Measurements from ENCODE around the gene RNF220. TPM values are rescaled to one million over a fixed set of nuclear protein-coding genes. Genes with fewer than 3 reads are reported as not detected.

RNF220 gene
- total and polyA plus RNA-seq, 9 of the 15 experiments (the other 6 are each of a cell fraction or from before 2014, with no cell fraction given), result 5.1 to 117 (median 66.9) TPM

- CTCF ChIA-PET (ENCODE audit: low intra/inter-chr PET ratio), result no interaction called here
- FAIRE-seq, result no peak
- intact Hi-C loops (cut with micrococcal nuclease) (no loop called here), in situ Hi-C loops (cut with MboI) (no loop called here)
- no peak for DNase-seq (ENCODE audit: extremely low read depth in 1 of 4, low spot score in 3 of 4)
- no peak for ATAC-seq
- no peaks in the 10 kb centered on the region for H3K4me1 ChIP-seq (replicated peaks in 1 of 2; ENCODE audit: control insufficient read depth in 2 of 2, insufficient read depth in 2 of 2, low read length in 2 of 2)
- no peak overlapping the region for H3K4me3 ChIP-seq
- no peaks in the 10 kb centered on the region for H4K20me1 ChIP-seq (replicated peaks; ENCODE audit: control insufficient read depth, insufficient read depth, low read length)
- no TSS peak for BruUV-seq (replicated peaks)
- WGBS (ENCODE audit: insufficient coverage, low coverage, missing lambda C conversion rate), result 0% methylated on average over 4 of the region's 4 CpGs
- H3K9ac ChIP-seq (ENCODE audit: insufficient read depth in 1 of 2, low read depth in 2 of 2, low read length in 2 of 2), result no peak overlapping the region
- no peak overlapping the region for H3K27ac ChIP-seq (ENCODE audit: extremely low read depth, low read depth, low read length)
- no peaks in the 10 kb centered on the region for H3K79me2 ChIP-seq (ENCODE audit: control insufficient read depth, insufficient read depth, low read length)
- POLR2A ChIA-PET, result interaction anchor here (1.0 kb wide), 1 partner anchor 10 kb away, joined by 3 read pairs; no protein-coding TSS in a partner anchor
- H3K9me3 ChIP-seq (replicated peaks; ENCODE audit: control insufficient read depth, insufficient read depth, low read depth, low read length), result no peaks in the 10 kb centered on the region
- H3K4me2 ChIP-seq (ENCODE audit: insufficient read depth, low read length), result no peak overlapping the region
- peaks cover 18 to 25% of the 10 kb centered on the region in 2 experiments for H3K27me3 ChIP-seq (ENCODE audit: control insufficient read depth in 2 of 2, insufficient read depth in 2 of 2, low read length in 2 of 2)
- H3K9me1 ChIP-seq (ENCODE audit: control insufficient read depth, insufficient read depth, low read length), result no peaks in the 10 kb centered on the region
- TF ChIP-seq, protein P1, sequence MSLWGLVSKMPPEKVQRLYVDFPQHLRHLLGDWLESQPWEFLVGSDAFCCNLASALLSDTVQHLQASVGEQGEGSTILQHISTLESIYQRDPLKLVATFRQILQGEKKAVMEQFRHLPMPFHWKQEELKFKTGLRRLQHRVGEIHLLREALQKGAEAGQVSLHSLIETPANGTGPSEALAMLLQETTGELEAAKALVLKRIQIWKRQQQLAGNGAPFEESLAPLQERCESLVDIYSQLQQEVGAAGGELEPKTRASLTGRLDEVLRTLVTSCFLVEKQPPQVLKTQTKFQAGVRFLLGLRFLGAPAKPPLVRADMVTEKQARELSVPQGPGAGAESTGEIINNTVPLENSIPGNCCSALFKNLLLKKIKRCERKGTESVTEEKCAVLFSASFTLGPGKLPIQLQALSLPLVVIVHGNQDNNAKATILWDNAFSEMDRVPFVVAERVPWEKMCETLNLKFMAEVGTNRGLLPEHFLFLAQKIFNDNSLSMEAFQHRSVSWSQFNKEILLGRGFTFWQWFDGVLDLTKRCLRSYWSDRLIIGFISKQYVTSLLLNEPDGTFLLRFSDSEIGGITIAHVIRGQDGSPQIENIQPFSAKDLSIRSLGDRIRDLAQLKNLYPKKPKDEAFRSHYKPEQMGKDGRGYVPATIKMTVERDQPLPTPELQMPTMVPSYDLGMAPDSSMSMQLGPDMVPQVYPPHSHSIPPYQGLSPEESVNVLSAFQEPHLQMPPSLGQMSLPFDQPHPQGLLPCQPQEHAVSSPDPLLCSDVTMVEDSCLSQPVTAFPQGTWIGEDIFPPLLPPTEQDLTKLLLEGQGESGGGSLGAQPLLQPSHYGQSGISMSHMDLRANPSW (CRISPR knock-in tag; IDR thresholded peaks at IDR 0.05), result no peak
- TF ChIP-seq ZNF695 (CRISPR knock-in tag; IDR thresholded peaks at IDR 0.05) (no peak), ZFP30 (CRISPR knock-in tag; IDR thresholded peaks at IDR 0.05; ENCODE audit: borderline replicate concordance) (no peak), PHF8 (IDR thresholded peaks at IDR 0.05; ENCODE audit: borderline replicate concordance, low read length) (no peak), SMARCB1 (IDR thresholded peaks at IDR 0.05; ENCODE audit: insufficient read length, low read depth) (no peak), BRD4 (IDR thresholded peaks at IDR 0.05) (no peak), PCBP1 (IDR thresholded peaks at IDR 0.05; ENCODE audit: low read depth, low read length, poor library complexity, severe bottlenecking) (no peak)
- no peaks in the 10 kb centered on the region for H3K36me3 ChIP-seq (ENCODE audit: control insufficient read depth, insufficient read depth, low read length)
- no peak overlapping the region for H2AFZ ChIP-seq (ENCODE audit: low read depth, low read length)
Observed at GRCh38 chr1:44467566-44467965, 62.5 kb downstream of the RNF220 start.

All from K562 (cell line).